B cell (primary cell): ENCODE results near the gene RHOT2. TPM values are rescaled to one million over a fixed set of nuclear protein-coding genes. Genes with fewer than 3 reads are reported as not detected.

ENCODE experiments used
- ATAC-seq: fragments of 200-7000 bp; cut with Tn5 transposase; one replicate; pipeline ENCODE4 v1.10.0; 2021; ENCODE audit warnings: low read depth, mild to moderate bottlenecking, moderate number of reproducible peaks, moderate library complexity
- CTCF ChIA-PET: fragments of 350-600 bp; sonication (Branson Sonifier 250); formaldehyde crosslinking; loops from one replicate; lab custom pipeline; 2021; ENCODE audit warnings: antibody characterized with exemption, inconsistent platforms; lab: Charles Lee
- POLR2A ChIA-PET: fragments of 350-600 bp; sonication (Branson Sonifier 250); formaldehyde crosslinking; loops from one replicate; lab custom pipeline; 2021; ENCODE audit warnings: antibody characterized with exemption; lab: Charles Lee
- DNase-seq: peaks from one replicate; pipeline ENCODE4 v3.0.0; 2013
- H2AFZ ChIP-seq: 2 replicates; pipeline ENCODE4 v1.6.1; 2012; ENCODE audit warnings: mild to moderate bottlenecking, low read depth, low read length; ENCODE audit not compliant: insufficient read depth, poor library complexity, severe bottlenecking
- H3K27ac ChIP-seq, 2 donors: 1 replicate in 1 of 2; 2 replicates in 1 of 2; pipeline ENCODE4 v1.5.1; 2012 to 2013; ENCODE audit warnings: low read length in 2 of 2, mild to moderate bottlenecking in 2 of 2, moderate library complexity in 1 of 2
- H3K27me3 ChIP-seq, 4 experiments: fragments of 200-600 bp in 1 of 4; sonication (generic) in 1 of 4; replicated peaks in 1 of 4; 1 replicate in 2 of 4; 2 replicates in 2 of 4; pipeline versions ENCODE4 v1.6.1 to v1.7.0; 2013 to 2016; ENCODE audit warnings: low read length in 3 of 4, mild to moderate bottlenecking in 2 of 4, mixed read lengths in 1 of 4, moderate library complexity in 1 of 4; ENCODE audit not compliant: insufficient read depth in 4 of 4, control insufficient read depth in 3 of 4; ENCODE audit errors: control extremely low read depth in 1 of 4
- H3K36me3 ChIP-seq, 2 experiments: replicated peaks in 1 of 2; 1 replicate in 1 of 2; 2 replicates in 1 of 2; pipeline versions ENCODE4 v1.6.1 to v1.7.1; 2013; ENCODE audit warnings: low read length in 1 of 2; ENCODE audit not compliant: insufficient read depth in 2 of 2, control insufficient read depth in 1 of 2; ENCODE audit errors: control extremely low read depth in 1 of 2, extremely low read depth in 1 of 2
- H3K4me1 ChIP-seq, 2 donors: fragments of 200-600 bp in 1 of 2; sonication (generic) in 1 of 2; 1 replicate in 1 of 2; 2 replicates in 1 of 2; pipeline versions ENCODE4 v1.5.1 to v1.6.1; 2013 to 2017; ENCODE audit warnings: low read length in 2 of 2; ENCODE audit not compliant: control insufficient read depth in 2 of 2, insufficient read depth in 2 of 2
- H3K4me2 ChIP-seq: replicated peaks from 2 replicates; pipeline ENCODE3; 2012; ENCODE audit warnings: mild to moderate bottlenecking, low read depth, low read length; ENCODE audit not compliant: poor library complexity, severe bottlenecking
- H3K4me3 ChIP-seq, 5 experiments: fragments of 200-600 bp in 1 of 5; sonication (generic) in 1 of 5; 1 replicate in 3 of 5; 2 replicates in 2 of 5; pipeline versions ENCODE4 v1.5.1 to v1.7.0; 2011 to 2016; ENCODE audit warnings: low read length in 4 of 5, mild to moderate bottlenecking in 4 of 5, low read depth in 2 of 5, control low read depth in 1 of 5, moderate library complexity in 1 of 5; ENCODE audit not compliant: insufficient read depth in 1 of 5; ENCODE audit errors: control extremely low read depth in 1 of 5, extremely low read depth in 1 of 5
- H3K79me2 ChIP-seq: fragments of 200-600 bp; sonication (generic); one replicate; pipeline ENCODE4 v1.6.0; 2016; ENCODE audit warnings: low read length; ENCODE audit not compliant: control insufficient read depth, insufficient read depth
- H3K9ac ChIP-seq: fragments of 200-600 bp; sonication (generic); 2 replicates; pipeline ENCODE4 v1.6.1; 2017; ENCODE audit warnings: mild to moderate bottlenecking, low read length, moderate library complexity
- H3K9me3 ChIP-seq, 3 donors: one replicate each; pipeline versions ENCODE4 v1.6.1 to v1.7.1; 2013; ENCODE audit warnings: low read length in 2 of 3; ENCODE audit not compliant: control insufficient read depth in 2 of 3, insufficient read depth in 1 of 3; ENCODE audit errors: control extremely low read depth in 1 of 3
- H4K20me1 ChIP-seq: 2 replicates; pipeline ENCODE4 v1.6.0; 2012; ENCODE audit warnings: mild to moderate bottlenecking, low read length; ENCODE audit not compliant: insufficient read depth, control insufficient read depth, poor library complexity, severe bottlenecking
- H3K27ac Mint-ChIP-seq: one replicate; pipeline ENCODE4 v1.8.0; 2021; ENCODE audit warnings: mixed read lengths
- H3K27me3 Mint-ChIP-seq: one replicate; pipeline ENCODE4 v1.8.0; 2021; ENCODE audit warnings: mixed read lengths
- H3K4me1 Mint-ChIP-seq: one replicate; pipeline ENCODE4 v1.8.0; 2021; ENCODE audit warnings: mixed read lengths
- H3K4me3 Mint-ChIP-seq: one replicate; pipeline ENCODE4 v1.8.0; 2021; ENCODE audit warnings: mixed read lengths
- H3K9me3 Mint-ChIP-seq: one replicate; pipeline ENCODE4 v1.8.0; 2022; ENCODE audit warnings: mixed read lengths; ENCODE audit not compliant: insufficient read depth
- CTCF ChIP-seq: fragments of 200-600 bp; IDR thresholded peaks from one replicate; pipeline ENCODE4 v1.8.0; 2022; ENCODE audit warnings: antibody characterized with exemption, mild to moderate bottlenecking
- EZH2 ChIP-seq: IDR thresholded peaks from 2 replicates; pipeline ENCODE4 v1.6.1; 2012; ENCODE audit warnings: borderline replicate concordance, low read depth, mild to moderate bottlenecking, moderate library complexity, low read length; ENCODE audit not compliant: insufficient read depth, poor library complexity, severe bottlenecking
- WGBS: methylation state at CpG from one replicate; pipeline ENCODE4 v1.1.5; 2013; ENCODE audit warnings: missing lambda C conversion rate; ENCODE audit not compliant: insufficient coverage; 5-methylcytosine and 5-hydroxymethylcytosine counted together
- intact Hi-C: fragments of 100-400 bp; cut with micrococcal nuclease; formaldehyde crosslinking; loops from one replicate; pipeline ENCODE4 v1.10.0; 2022
- polyA plus RNA-seq: library from polyadenylated mRNA; depleted of rRNA; stranded (reverse); fragments of >200 nt; gene quantifications from 2 replicates; pipeline ENCODE4 v1.2.3, GENCODE V29; 2012
- total RNA-seq, 2 donors: library from RNA; stranded (reverse); fragments of 120-200 nt in 1 of 2; gene quantifications; 1 replicate in 1 of 2; 2 replicates in 1 of 2; pipeline versions ENCODE4 v1.2.3 to v1.2.4, GENCODE V29; 2013 to 2022

The RHOT2 gene
- total and polyA plus RNA-seq, 2 donors (not counting 1 experiment from before 2014, with no cell fraction given): 207 to 461 TPM

GRCh38 chr16:674214-674881 lies 6.4 kb downstream of the RHOT2 start:
- Mint-ChIP-seq H3K9me3 (no peaks in the 10 kb centered on the region), H3K4me3 (no peak overlapping the region), H3K4me1 (peaks cover 20% of the 10 kb centered on the region), H3K27ac (no peak overlapping the region), H3K27me3 (peaks cover 6% of the 10 kb centered on the region)
- Histone ChIP-seq H3K4me2 (no peak overlapping the region), H3K79me2 (no peaks in the 10 kb centered on the region), H3K27ac (no peak overlapping the region), H2AFZ (no peak overlapping the region), H3K9ac (no peak overlapping the region), H3K4me3 (no peak overlapping the region), H3K4me1 (peaks cover 10 to 31% of the 10 kb centered on the region in 2 donors), H3K27me3 (peaks cover 0 to 25% (median 11%) of the 10 kb centered on the region in 4 experiments), H3K36me3 (peaks cover 0 to 31% of the 10 kb centered on the region in 2 experiments), H4K20me1 (peaks cover 22% of the 10 kb centered on the region), H3K9me3 (peaks cover 0 to 7% (median 0%) of the 10 kb centered on the region in 3 donors)
- POLR2A ChIA-PET: no interaction called here
- intact Hi-C loops: no loop called here
- TF ChIP-seq CTCF (no peak), EZH2 (no peak)
- no peak for DNase-seq
- WGBS: 95% methylated on average over 20 of the region's 22 CpGs
- CTCF ChIA-PET: no interaction called here
- ATAC-seq: no peak
